ENCODE data around the gene NDUFAF2.

The NDUFAF2 gene

GRCh38 chr5:61055434-61056006 lies 110.5 kb downstream of the NDUFAF2 start:
- Histone ChIP-seq H3K27ac (no peak overlapping the region), H3K4me3 (no peak overlapping the region)
- TF ChIP-seq, protein P1, sequence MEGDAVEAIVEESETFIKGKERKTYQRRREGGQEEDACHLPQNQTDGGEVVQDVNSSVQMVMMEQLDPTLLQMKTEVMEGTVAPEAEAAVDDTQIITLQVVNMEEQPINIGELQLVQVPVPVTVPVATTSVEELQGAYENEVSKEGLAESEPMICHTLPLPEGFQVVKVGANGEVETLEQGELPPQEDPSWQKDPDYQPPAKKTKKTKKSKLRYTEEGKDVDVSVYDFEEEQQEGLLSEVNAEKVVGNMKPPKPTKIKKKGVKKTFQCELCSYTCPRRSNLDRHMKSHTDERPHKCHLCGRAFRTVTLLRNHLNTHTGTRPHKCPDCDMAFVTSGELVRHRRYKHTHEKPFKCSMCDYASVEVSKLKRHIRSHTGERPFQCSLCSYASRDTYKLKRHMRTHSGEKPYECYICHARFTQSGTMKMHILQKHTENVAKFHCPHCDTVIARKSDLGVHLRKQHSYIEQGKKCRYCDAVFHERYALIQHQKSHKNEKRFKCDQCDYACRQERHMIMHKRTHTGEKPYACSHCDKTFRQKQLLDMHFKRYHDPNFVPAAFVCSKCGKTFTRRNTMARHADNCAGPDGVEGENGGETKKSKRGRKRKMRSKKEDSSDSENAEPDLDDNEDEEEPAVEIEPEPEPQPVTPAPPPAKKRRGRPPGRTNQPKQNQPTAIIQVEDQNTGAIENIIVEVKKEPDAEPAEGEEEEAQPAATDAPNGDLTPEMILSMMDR (IDR thresholded peaks at IDR 0.05), result no peak
- no peak for DNase-seq (ENCODE audit: low spot score)

DNA sequence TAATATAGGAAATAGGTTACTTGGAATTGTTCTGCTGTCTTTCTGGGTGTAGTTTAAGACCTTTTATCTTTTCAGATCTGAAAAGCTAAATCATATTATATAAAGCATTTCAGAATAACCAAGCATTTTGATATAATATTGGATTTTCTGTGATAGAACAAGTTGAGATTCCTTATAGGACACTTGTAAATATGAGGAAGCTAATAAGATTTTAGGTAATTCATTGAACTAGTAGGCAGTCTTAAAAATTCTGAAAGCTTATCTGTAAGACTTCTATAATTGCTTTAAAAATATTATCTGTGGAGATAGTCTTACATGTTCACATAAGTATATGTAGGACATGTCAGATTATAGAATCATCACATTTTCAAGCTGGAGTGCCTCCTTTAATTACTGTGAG lies 114.5 kb downstream of the NDUFAF2 start:
- no peak overlapping the region for H3K27ac ChIP-seq
- TF ChIP-seq, protein P1 (IDR thresholded peaks at IDR 0.05), result no peak
- H3K4me3 ChIP-seq, result no peak overlapping the region
- DNase-seq (ENCODE audit: low spot score), result no peak

GRCh38 chr5:61069150-61069549 lies 124.1 kb downstream of the NDUFAF2 start:
- TF ChIP-seq, protein P1 (IDR thresholded peaks at IDR 0.05), result no peak
- Histone ChIP-seq H3K27ac (no peak overlapping the region), H3K4me3 (no peak overlapping the region)
- no peak for DNase-seq (ENCODE audit: low spot score)

DNA sequence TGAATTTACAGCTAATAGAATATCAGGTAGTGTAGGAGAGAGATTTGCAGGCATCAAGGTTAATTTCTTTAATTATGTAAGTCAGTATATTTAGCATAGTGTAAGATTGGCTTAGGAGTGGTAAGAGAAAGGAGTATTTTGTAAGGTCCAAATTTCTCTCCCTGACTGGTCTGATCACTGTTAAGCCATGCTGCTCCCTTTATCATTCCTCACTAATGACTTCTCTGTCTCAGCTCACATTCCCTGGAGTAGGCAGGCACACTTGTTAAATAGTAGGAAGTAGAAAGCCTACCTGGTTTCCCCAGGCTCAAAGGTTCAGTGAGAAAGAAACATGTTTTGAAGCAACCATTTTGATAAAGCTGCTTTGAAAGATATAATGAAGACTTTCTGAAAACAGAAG lies 126.5 kb downstream of the NDUFAF2 start:
- Histone ChIP-seq H3K27ac (no peak overlapping the region), H3K4me3 (no peak overlapping the region)
- DNase-seq (ENCODE audit: low spot score), result no peak
- TF ChIP-seq, protein P1 (IDR thresholded peaks at IDR 0.05), result no peak

DNA sequence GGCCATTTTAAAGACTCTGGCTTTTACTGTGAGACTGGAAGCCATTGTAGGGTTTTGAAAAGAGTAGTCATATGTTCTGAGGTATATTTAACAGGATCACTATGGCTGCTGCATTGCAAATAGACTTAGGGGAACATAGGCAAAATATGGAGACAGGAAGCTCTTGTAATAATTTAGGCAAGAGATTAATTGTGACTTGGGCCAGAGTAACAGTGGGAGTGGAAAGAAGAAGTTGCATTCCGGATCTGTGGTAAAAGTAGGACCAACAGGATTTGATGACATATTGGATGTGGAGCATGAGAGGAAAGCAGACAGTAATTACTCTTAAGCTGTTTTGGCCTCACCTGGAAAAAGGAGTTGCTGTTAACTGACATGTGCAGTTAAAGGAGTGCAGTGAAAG lies 131.6 kb downstream of the NDUFAF2 start:
- no peak for DNase-seq (ENCODE audit: low spot score)
- no peak overlapping the region for H3K27ac ChIP-seq
- H3K4me3 ChIP-seq, result no peak overlapping the region
- TF ChIP-seq, protein P1 (IDR thresholded peaks at IDR 0.05), result no peak

DNA sequence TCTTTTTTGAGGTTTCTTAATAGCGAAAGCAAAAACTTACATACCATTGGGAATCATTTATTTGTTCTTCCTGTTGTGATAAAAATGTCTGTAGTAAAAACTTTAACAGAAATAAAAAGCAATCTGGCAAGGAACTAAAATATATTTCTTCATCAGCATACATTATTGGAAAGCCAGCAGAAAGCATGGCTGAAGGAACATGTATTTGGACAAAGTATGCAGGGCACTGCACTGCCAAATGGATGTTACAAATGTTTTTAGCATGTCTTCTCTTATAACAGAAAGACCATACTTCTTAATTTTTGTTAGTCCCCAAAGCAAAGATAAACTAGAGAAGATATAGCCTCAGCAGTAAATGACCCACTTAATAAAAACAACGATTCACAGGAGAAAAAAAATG lies 136.7 kb downstream of the NDUFAF2 start:
- no peak for DNase-seq (ENCODE audit: low spot score)
- no peak overlapping the region for H3K4me3 ChIP-seq

More for the DNA sequence above, 136.7 kb downstream of the NDUFAF2 start:
- no peak overlapping the region for H3K27ac ChIP-seq
- TF ChIP-seq, protein P1 (IDR thresholded peaks at IDR 0.05), result no peak

All from coronary artery (tissue), 2 donors.